HG03280 (cell line): ENCODE results near the gene CEMIP2.
"Not testable (repeated sequence)": the region's sequence is repeated elsewhere in the genome, so short reads cannot be mapped to it uniquely, and the experiment has no call there.

Experiments
- ATAC-seq: cut with Tn5 transposase; IDR thresholded peaks from one replicate; pipeline ENCODE4 v1.9.1; 2021; ENCODE audit warnings: mild to moderate bottlenecking, moderate library complexity; ENCODE audit not compliant: unreplicated experiment

The CEMIP2 gene, protein sequence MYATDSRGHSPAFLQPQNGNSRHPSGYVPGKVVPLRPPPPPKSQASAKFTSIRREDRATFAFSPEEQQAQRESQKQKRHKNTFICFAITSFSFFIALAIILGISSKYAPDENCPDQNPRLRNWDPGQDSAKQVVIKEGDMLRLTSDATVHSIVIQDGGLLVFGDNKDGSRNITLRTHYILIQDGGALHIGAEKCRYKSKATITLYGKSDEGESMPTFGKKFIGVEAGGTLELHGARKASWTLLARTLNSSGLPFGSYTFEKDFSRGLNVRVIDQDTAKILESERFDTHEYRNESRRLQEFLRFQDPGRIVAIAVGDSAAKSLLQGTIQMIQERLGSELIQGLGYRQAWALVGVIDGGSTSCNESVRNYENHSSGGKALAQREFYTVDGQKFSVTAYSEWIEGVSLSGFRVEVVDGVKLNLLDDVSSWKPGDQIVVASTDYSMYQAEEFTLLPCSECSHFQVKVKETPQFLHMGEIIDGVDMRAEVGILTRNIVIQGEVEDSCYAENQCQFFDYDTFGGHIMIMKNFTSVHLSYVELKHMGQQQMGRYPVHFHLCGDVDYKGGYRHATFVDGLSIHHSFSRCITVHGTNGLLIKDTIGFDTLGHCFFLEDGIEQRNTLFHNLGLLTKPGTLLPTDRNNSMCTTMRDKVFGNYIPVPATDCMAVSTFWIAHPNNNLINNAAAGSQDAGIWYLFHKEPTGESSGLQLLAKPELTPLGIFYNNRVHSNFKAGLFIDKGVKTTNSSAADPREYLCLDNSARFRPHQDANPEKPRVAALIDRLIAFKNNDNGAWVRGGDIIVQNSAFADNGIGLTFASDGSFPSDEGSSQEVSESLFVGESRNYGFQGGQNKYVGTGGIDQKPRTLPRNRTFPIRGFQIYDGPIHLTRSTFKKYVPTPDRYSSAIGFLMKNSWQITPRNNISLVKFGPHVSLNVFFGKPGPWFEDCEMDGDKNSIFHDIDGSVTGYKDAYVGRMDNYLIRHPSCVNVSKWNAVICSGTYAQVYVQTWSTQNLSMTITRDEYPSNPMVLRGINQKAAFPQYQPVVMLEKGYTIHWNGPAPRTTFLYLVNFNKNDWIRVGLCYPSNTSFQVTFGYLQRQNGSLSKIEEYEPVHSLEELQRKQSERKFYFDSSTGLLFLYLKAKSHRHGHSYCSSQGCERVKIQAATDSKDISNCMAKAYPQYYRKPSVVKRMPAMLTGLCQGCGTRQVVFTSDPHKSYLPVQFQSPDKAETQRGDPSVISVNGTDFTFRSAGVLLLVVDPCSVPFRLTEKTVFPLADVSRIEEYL (N-terminal part only)

DNA sequence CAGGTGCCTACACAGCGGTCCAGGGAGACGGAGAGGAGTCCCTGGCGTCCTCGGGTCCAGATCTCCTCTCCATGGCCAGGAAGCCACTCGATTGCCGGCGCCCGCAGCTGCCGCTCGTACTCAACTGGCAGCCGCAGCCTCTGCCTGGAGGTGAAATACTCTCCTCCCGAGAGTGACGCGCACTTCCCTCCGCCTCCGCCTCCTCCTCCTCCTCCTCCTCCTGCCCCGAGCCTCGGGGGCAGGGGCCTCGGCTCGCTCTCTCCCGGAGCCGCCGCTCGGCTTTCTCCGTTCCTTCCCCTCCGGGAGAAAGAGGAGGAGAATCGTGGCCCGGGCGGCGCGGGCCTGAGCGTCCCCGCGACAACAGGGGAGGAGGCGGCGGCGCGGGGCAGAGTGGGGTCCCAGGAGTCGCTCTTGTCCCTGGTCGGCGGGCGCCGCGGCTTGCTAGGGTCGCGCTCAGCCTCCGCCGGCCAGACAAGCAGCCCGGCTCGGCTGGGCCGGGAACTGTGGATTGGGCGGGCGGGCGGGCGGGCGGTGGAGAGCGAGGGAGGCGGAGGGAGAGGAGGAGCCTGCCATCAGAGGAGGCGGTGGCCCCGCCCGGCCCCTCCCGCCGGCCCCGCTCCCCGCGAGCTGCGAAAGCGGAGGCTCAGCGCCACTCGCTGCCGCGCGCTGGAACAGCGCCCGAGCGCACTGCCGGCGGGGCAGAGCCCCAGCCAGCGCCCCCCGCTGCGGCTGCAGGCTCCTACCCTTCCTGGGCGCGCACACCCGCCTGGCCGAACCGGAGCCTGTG lies at the start of gene CEMIP2:
Gene CEMIP2, minus strand, starts transcription at position 126 of the 787 bp plus-strand sequence. CDS start 18,140 bp downstream, outside the sequence.
- ATAC-seq = peak; percentile 91

DNA sequence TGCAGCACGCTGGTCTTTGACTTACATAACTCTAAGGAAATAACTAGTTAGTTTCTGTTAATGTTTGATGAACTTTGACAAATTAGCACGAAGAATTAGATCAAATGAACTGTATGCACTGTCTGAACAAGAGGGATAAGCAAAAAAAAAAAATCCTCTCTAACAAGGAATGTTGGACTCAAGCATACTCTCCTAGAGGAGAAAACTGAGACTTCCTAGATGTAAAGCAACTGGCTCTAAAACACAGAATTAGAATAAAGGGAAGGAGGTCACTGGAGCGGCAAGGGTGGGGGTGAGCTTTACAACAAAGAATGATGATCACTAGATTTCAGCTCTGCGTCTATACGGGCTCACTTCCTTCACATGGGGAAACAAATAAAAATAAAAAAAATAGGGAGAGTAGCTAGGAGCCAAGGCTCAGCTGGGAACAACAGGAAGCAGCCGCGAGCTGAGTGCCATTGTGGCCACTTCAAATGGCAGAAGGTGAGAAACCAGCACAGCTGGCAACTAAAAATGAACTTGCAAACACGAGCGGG lies 48.7 kb upstream of the CEMIP2 start:
- no peak for ATAC-seq

- ATAC-seq = no peak
These were observed 46.5 kb upstream of the CEMIP2 start for GRCh38 chr9:71814815-71815214.

DNA sequence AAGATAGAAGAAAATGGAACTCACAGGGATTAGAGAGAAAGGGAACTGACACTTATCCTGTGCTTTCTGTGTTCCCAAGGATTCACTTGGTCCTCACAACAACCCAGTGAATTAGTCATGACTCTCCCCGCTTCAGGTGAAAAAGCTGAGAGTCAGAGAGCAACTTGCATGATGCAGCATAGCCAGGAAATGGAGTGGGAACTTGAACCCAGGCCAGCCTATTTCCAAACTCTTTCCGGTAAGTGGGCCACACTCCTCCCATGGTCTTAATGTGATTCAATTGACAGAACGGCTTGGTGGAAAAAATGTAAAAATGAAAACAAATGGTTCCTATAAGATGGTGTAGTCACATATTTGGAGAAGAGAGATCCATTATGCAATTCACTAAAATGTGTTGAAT lies 45.9 kb upstream of the CEMIP2 start:
- ATAC-seq = no peak

DNA sequence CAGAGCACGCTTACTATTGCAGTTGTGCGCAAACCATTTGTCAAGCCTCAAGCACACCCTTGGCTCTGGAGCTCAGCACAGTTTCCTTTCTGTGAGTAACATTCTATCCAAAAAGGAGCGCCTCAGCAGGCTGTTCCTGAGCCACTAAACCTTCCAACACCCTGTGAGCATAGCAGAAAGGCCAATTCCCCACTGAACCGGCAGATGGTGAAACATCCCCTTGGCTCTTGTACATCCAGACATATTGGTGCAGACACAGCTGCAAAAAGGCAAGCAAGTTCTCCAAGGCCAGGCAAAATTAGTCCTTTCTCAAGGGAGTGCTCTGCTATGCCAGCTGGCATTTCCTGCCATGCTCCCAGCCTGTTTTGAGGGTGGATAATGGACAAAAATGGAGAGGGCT lies 44.1 kb upstream of the CEMIP2 start:
- no peak for ATAC-seq

DNA sequence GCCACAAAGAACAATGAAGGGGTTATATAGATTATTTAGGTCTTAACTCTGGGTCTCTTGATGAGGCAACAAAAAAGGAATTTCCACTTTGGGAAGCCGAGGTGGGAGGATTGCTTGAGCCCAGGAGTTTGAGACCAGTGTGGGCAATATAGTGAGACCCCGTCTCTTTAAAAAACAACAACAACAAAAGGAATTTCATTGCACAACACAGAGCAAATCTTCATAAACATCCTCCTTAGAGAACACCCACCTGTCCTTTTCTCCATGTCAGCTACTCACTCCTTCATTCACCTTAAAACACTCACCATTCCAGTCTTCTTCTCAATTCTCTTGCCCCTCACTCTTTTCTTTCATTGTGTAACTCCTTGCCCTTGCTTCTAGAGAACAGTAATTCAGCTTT lies 39.8 kb upstream of the CEMIP2 start:
- ATAC-seq = no peak

- peak; percentile 91 for ATAC-seq
These were observed 38.6 kb upstream of the CEMIP2 start for GRCh38 chr9:71806901-71807307.

- not testable (repeated sequence) for ATAC-seq
These were observed 36.8 kb upstream of the CEMIP2 start for GRCh38 chr9:71805096-71805495.

DNA sequence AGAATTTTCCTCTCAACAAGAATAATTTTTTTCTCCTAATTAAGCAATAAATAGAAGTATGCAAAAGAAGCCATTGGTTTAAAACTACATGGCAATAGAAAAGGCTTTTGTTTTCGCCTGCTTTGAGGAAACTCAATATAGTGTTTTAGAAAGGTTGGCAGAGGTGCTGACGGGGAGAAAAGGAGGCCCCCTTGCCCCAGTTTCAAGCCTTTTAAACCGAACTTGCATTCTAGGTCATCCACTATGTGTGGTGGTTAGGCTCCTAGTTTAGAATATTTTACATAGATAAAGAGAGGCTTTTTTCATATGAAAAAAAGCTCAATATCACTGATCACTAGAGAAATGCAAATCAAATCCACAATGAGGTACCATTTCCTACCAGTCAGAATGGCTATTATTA lies 33.5 kb upstream of the CEMIP2 start:
- no peak for ATAC-seq

DNA sequence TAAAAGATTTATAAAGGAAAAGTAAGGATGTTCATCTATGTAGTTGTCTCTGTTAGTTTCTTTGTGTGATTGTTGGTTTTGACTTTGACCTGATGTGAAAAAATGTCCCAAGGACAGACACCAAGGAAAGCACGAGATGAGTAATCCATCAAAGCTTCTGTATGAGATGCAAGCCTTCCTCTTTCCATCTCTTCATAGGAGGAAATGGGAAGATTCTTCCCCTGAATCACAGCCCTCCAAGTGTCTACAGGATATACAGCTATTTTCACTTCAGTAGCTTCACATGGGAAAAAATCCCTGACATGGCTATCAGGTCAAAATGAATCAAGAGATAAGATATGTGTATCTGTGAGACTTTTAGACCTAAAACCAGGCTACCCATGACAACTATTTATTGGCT lies 29.0 kb upstream of the CEMIP2 start:
- no peak for ATAC-seq

DNA sequence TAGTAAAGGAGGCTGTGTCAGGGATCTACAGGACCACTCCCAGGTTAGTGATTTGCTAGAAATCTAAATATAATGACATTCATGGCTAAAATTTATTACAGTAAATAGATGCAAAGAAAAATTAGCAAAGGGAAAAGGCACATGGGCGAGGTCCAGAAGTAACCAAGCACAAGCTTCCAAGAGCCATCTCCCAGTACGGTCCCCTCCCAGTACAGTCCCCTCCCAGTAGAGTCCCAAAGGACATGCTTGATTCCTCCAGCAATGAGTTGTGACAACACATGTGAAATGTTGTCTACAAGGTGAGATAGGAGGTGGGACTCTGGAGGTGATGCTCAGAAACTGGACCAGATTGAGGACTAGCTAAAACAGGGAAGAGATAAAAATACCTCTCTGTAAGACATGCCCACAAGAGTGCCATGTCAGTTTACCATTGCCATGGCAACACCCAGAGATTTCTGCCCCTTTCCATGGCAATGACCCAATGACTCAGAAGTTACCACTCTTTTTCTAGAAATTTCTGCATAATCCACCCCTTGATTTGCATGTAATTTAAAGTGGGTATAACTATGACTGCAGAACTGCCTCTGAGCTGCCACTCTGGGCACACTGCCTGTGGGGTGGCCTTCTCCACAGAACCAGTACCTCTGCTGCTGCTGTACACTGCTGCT lies 27.9 kb upstream of the CEMIP2 start:
- ATAC-seq = no peak

DNA sequence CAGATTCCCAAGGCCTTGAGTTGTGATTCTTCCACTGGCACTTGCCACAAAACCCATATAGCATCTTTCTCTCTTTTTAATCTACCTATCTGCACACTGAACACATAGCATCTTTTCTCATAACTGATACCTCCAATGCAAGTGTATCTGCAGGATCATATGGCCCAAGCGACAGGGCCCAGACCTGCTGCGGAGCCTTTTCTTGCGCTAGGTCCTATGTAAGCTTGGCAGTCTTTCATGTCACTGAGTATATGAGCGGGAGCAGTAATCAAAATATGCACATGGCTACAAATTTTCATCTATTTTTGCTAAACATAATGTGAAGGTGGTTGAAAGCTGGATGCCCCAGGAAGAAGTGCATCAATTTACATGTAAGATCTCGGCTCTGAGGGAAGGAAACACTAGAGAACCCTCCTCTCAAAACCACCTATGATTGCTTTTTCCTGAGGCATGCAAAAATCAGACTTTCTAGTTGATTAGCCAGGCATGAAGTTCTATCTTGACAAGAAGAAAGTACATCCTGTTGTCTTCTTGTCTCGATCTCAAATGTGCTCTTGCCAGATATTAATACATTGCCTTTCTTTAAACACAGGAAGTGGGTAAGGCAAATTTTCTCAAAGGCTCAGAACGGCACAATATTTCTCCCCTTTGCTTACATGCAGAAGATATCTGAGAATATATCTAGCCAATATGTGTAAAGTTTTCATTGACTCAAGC lies 26.9 kb upstream of the CEMIP2 start:
- peak; percentile 86 for ATAC-seq

- no peak for ATAC-seq
These were observed 25.2 kb upstream of the CEMIP2 start for GRCh38 chr9:71793386-71794105.

GRCh38 chr9:71791875-71792274 lies 23.6 kb upstream of the CEMIP2 start:
- ATAC-seq = no peak

DNA sequence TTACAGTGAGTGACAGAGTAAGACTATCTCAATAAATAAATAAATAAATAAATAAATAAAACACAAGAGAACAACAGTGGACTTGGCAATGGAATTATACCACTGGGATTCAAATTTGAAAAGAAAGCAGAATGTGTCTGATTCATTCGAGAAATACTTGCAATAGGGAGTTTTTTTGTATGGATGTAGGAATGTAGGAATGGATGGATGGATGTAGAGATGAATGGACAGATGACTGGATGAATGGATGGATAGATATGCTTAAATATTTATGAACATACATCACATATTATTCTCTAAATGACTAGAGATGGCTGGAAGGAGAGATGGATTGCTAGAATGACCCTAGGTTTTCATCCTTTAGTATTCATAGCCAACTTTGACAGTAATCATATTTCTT lies 22.0 kb upstream of the CEMIP2 start:
- ATAC-seq = no peak

- peak; percentile 57 for ATAC-seq
These were observed 14.8 kb upstream of the CEMIP2 start for GRCh38 chr9:71783120-71783523.

GRCh38 chr9:71781391-71781790 lies 13.1 kb upstream of the CEMIP2 start:
- peak; percentile 65 for ATAC-seq

DNA sequence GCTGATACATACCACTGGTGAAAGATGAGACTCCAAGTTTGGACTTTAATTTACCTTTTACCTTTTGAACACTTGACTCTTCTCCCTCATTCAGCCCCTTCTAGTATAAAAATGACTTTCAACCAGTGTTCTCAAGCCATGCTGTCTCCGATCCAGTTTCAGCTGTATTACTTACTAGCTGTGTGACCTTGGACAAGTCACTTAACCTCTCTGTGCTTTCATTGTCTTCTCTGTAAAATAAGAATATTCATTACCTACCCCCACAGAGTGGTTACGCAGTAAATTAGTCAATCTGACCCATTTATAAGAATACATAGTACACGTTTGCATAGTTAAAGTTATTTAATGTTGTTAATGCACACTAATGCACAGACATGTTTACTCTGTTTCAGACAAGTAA lies 12.6 kb upstream of the CEMIP2 start:
- ATAC-seq = no peak
